Thoracic aorta (tissue), 2 donors: Measurements from ENCODE around the gene INTS1. TPM values are rescaled to one million over a fixed set of nuclear protein-coding genes. Genes with fewer than 3 reads are reported as not detected.

Experiments
- ATAC-seq: fragments of 150-250 bp; one replicate; pipeline ENCODE4 v1.8.0; 2017; ENCODE audit warnings: low read depth; ENCODE audit not compliant: insufficient number of reproducible peaks, low FRiP score
- DNase-seq: peaks from one replicate; pipeline ENCODE4 v3.0.0-alpha.2; 2020; ENCODE audit warnings: low spot score
- H3K27ac ChIP-seq, 2 donors: fragments of 200-600 bp; sonication (generic); 1 replicate in 1 of 2; 2 replicates in 1 of 2; pipeline ENCODE4 v1.5.1; 2016; ENCODE audit warnings: mild to moderate bottlenecking in 2 of 2, moderate library complexity in 2 of 2
- H3K27me3 ChIP-seq: fragments of 200-600 bp; sonication (generic); replicated peaks from 2 replicates; pipeline ENCODE4 v1.6.0; 2016; ENCODE audit warnings: mild to moderate bottlenecking; ENCODE audit not compliant: insufficient read depth
- H3K36me3 ChIP-seq: fragments of 200-600 bp; sonication (generic); one replicate; pipeline ENCODE4 v1.5.1; 2016
- H3K4me1 ChIP-seq, 2 donors: fragments of 200-600 bp; sonication (generic); 1 replicate in 1 of 2; 2 replicates in 1 of 2; pipeline versions ENCODE4 v1.5.1 to v1.6.0; 2016; ENCODE audit warnings: low read depth in 2 of 2, mild to moderate bottlenecking in 1 of 2; ENCODE audit not compliant: control insufficient read depth in 1 of 2
- H3K4me3 ChIP-seq: fragments of 200-600 bp; sonication (generic); 2 replicates; pipeline ENCODE4 v1.5.1; 2016; ENCODE audit warnings: mild to moderate bottlenecking
- H3K9me3 ChIP-seq: fragments of 200-600 bp; sonication (generic); 2 replicates; pipeline ENCODE4 v1.5.1; 2016
- CTCF ChIP-seq: fragments of 200-600 bp; sonication (generic); IDR thresholded peaks from one replicate; pipeline ENCODE4 v1.5.1; 2019; ENCODE audit warnings: antibody characterized with exemption
- total RNA-seq, 2 donors: library from RNA; depleted of rRNA; stranded (reverse); fragments of >200 nt; gene quantifications; one replicate each; pipeline versions ENCODE4 v1.1.0 to v1.2.3, GENCODE V29; 2016

Gene INTS1
- total RNA-seq, 2 donors from 2014 or later, result 59.8 to 89.6 TPM

GRCh38 chr7:1450987-1451386 lies 53.2 kb downstream of the INTS1 start:
- no peaks in the 10 kb centered on the region for H3K9me3 ChIP-seq
- H3K27ac ChIP-seq, result no peak overlapping the region
- no peak for ATAC-seq
- H3K27me3 ChIP-seq, result no peaks in the 10 kb centered on the region
- TF ChIP-seq CTCF, result no peak
- peaks cover 0 to 16% of the 10 kb centered on the region in 2 donors for H3K4me1 ChIP-seq
- no peak overlapping the region for H3K4me3 ChIP-seq
- no peaks in the 10 kb centered on the region for H3K36me3 ChIP-seq
- no peak for DNase-seq

- Histone ChIP-seq H3K4me3 (no peak overlapping the region), H3K27me3 (no peaks in the 10 kb centered on the region), H3K4me1 (peaks cover 0 to 11% of the 10 kb centered on the region in 2 donors), H3K36me3 (no peaks in the 10 kb centered on the region), H3K27ac (no peak overlapping the region), H3K9me3 (no peaks in the 10 kb centered on the region)
- ATAC-seq (no peak), DNase-seq (no peak)
- no peak for TF ChIP-seq CTCF
These were observed 53.8 kb downstream of the INTS1 start for GRCh38 chr7:1450431-1450830.

GRCh38 chr7:1449951-1450350 lies 54.2 kb downstream of the INTS1 start:
- H3K4me3 ChIP-seq, result no peak overlapping the region
- no peak for TF ChIP-seq CTCF
- no peak for ATAC-seq
- H3K9me3 ChIP-seq, result no peaks in the 10 kb centered on the region
- no peaks in the 10 kb centered on the region for H3K36me3 ChIP-seq
- H3K27ac ChIP-seq, result no peak overlapping the region
- H3K4me1 ChIP-seq, result peaks cover 0 to 9% of the 10 kb centered on the region in 2 donors
- no peaks in the 10 kb centered on the region for H3K27me3 ChIP-seq
- no peak for DNase-seq

- no peak for TF ChIP-seq CTCF
- no peak for ATAC-seq
- Histone ChIP-seq H3K4me1 (peaks cover 0 to 5% of the 10 kb centered on the region in 2 donors), H3K27ac (no peak overlapping the region), H3K9me3 (no peaks in the 10 kb centered on the region), H3K36me3 (no peaks in the 10 kb centered on the region), H3K27me3 (no peaks in the 10 kb centered on the region), H3K4me3 (no peak overlapping the region)
- DNase-seq, result no peak
These were observed 54.7 kb downstream of the INTS1 start for GRCh38 chr7:1449501-1449900.

GRCh38 chr7:1448958-1449357 lies 55.2 kb downstream of the INTS1 start:
- ATAC-seq (no peak), DNase-seq (no peak)
- H3K27ac ChIP-seq, result no peak overlapping the region
- no peaks in the 10 kb centered on the region for H3K9me3 ChIP-seq
- H3K36me3 ChIP-seq, result no peaks in the 10 kb centered on the region
- no peaks in the 10 kb centered on the region for H3K27me3 ChIP-seq
- no peak overlapping the region for H3K4me3 ChIP-seq
- H3K4me1 ChIP-seq, result no peaks in the 10 kb centered on the region
- TF ChIP-seq CTCF, result no peak
